ENCODE measurements around the gene CMTR2.
"Not testable (repeated sequence)": the region's sequence is repeated elsewhere in the genome, so short reads cannot be mapped to it uniquely, and the experiment has no call there.

CMTR2 gene, protein sequence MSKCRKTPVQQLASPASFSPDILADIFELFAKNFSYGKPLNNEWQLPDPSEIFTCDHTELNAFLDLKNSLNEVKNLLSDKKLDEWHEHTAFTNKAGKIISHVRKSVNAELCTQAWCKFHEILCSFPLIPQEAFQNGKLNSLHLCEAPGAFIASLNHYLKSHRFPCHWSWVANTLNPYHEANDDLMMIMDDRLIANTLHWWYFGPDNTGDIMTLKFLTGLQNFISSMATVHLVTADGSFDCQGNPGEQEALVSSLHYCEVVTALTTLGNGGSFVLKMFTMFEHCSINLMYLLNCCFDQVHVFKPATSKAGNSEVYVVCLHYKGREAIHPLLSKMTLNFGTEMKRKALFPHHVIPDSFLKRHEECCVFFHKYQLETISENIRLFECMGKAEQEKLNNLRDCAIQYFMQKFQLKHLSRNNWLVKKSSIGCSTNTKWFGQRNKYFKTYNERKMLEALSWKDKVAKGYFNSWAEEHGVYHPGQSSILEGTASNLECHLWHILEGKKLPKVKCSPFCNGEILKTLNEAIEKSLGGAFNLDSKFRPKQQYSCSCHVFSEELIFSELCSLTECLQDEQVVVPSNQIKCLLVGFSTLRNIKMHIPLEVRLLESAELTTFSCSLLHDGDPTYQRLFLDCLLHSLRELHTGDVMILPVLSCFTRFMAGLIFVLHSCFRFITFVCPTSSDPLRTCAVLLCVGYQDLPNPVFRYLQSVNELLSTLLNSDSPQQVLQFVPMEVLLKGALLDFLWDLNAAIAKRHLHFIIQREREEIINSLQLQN

DNA sequence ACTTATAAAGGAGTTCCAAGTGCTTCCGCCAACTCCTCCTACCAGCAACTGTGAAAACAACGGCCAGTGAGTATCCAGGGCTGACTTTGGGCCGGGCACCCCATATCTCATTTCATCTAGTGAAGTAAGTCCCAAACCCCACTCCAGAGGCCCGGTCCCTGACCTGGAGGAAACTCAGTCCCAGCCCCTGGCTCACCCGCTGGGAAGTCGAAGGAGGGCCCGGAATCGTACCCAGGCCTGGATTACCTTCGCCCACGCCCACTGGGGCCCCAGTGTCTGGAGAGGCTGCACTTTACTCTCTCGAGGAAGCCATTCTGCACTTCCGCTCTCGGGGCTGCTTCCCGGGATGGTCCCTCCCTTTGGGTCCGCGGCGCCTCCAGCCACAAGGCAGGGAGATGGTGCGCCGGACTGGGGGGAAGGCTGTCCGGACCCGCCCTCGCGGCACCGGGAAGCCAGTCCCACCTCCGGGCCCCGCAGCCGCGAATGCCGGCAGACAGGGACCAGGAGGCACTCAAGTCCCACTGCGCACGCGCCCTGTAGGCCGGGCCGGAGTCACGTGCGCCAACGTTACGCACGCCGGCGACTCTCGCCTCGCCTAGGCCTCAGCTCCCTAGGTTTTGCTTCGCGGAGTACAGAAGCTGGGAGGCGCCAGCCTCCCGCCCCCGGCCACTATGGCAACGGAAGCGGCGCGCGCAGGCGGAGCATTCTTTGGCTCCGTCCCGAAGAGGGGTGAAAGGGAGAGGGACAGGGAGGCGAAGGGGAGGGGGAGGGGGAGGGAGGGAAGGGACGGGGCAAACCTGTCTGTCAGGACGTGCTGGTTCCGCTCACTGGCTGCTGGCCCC, at the start of gene CMTR2:
Gene CMTR2 (minus strand): TSS at position 513 of the 842 bp plus-strand sequence. CDS start 3,482 bp downstream, outside the sequence.
- peak; percentile 92 for FAIRE-seq

DNA sequence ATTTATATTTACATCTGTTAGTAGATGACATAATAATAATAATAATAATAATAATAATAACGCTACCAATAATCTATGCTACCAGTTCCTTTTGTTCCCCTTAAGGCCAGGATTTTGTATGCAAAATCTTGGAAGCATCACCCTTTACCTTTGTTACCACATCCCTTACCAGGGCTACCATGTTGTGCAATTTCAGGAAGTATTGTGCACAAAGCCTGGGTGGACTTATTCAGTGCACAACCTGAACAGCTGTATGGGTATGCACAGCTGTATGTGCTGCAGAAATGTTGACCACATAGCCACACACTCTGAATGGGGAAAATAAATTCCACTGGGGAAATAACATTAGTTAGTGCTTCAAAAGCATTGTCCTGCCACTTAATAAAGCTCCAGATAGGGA, 49.4 kb upstream of the CMTR2 start:
- no peak for FAIRE-seq

DNA sequence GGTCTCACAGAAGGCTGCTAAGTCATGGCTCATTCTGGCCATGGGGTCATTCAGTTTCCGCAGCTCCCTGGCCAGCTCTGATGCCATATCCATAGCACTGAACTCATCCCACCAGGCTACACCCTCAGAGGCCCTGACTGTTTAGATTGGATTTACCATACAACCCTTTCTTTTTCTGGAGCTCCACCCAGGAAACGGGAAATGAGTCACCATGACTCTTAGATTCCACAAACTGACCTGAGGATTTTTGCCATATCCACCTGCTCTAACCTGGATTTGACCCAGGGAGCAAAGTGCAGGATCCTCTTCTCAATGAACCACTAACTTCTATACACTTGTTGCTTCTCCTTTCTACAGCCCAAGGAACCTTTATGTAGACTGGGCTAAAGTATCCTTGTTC, 49.0 kb upstream of the CMTR2 start:
- no peak for FAIRE-seq

DNA sequence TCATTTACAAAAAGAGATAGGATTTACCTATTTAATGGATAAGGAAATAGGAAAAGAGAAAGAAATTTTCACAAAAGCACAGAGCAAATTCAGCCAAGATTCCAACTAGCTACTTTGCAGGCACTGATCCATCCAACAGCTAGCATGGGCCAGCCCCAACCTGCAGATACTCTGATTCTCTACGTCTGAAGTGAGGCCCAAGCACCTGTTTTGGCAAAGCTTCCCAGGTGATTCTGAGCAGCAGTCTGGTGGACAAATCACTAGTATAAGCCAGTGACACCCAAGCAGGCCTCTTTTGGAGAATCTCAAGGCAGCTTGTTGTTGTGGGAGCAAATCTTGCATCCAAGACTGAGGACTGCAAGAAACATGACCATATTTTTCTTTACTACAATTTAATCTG, 48.4 kb upstream of the CMTR2 start:
- FAIRE-seq, result no peak

DNA sequence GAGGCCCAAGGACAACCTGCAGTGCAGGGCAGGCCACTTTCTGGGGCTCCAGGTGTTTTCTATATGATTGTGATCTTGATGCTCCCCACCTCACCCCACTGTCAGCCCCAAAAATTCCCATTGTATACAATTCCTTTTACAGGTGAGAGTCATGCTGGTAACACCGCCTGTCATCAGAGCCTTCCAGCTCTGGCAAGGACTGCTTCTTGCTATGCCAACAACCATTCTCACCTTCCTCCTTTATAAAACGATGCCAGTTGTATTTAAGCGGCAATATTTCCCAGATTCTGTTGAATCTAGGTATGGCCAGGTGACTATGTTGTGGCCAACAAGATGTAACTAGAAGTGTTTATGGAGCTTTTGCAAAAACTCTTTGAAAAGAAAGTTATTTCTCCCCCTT, 38.9 kb upstream of the CMTR2 start:
- FAIRE-seq, result no peak

DNA sequence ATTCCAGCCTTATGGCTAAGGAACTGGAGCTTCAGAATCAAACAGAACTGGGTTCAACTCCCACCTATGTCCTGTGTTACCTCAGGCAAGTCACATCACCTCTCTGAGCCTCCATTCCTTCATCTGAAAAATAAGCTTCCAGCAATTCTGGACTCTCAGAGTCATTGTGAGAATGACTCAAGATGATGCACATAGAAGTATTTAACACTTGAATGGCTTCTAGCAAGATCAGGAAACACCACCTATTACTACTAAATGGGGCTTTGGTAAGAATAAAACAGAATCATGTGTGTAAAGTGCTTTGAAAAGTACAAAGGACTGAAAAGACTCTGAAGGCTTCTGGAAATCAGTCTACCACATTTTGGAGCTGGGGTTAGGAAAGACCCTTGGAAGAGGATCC, 38.5 kb upstream of the CMTR2 start:
- FAIRE-seq, result no peak

DNA sequence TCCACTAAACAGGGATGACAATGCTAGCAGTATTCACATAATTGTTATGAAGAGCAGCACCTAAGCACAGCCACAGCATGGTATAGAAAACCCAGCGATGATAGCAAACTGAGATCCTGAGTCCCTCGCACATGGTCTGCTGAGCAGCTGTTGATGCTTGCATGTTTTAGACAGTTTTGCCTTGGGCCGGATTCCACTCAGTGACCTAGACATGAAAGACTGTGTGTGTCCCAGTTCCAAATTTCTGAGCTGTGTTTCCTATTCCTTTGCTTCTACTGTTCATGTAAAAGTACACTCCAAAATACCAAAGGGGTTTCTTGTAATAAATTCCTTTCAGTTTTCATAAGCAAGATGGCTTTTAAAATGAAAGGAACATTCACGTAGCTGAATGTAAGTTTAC, 30.8 kb upstream of the CMTR2 start:
- no peak for FAIRE-seq

DNA sequence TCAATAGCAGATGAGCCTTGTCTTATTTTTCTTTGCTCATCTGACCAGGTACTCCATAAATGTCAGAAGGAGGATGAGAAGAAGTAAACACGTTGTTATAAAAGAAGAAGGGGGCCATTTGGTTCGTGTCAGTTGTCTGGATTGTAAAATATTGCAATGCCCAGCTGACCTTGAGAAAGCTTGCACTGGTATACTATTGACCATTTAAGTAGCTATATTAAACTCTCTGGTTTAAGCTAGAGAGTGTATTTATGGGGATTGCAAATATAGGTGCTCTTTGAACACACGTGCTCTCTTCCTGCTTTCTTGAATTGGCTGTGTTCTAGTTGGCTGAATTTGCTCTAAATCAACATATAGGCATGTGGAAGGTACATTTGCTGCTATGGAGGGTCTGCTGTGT, 26.1 kb upstream of the CMTR2 start:
- FAIRE-seq, result no peak

DNA sequence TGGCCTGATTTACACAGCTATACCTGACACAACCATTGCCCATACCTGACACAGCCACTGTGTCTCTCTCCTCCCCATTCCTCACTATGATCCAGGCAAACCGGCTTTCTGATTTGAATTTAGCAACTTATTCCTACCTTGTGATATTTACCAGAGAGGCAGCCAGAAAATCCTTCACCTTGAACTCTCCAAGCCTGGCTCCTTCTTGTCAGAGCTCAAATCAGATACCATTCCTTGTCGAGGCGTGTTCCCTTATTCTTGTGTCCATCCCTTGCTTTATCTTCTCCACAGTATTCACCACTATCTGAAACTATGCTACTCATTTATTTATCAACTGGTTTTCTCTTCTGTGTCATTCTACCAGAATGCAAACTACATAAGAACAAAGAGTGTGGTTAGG, 24.4 kb upstream of the CMTR2 start:
- FAIRE-seq, result not testable (repeated sequence)

DNA sequence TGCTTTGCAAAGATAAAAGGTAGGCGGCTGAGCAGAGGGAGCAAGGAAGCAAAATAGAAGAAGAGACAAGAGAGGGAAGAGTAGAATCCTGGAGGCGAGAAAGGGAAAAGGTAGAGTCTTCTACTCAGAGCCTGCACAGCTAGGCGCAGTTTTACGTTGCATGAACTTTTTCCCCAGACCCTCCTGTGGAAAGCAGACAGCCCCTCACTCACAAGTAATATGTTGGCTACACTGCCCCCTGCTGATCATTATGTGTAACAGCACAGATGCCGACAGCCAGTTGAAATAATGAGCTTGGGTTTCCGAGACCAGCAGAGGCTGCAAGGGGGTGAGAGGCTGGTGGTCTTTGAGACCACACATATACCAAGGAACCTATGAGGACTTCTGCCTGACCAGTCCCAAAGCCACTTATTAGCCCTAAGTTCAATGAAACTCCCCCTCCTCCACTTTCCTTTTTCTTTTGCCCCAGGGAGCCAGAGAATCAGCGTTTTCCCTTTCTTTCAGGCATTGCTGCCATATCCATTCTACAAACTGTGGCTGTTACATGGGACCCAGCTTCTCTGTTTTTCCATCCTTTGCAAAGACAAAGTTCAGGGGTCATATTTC, 22.5 kb upstream of the CMTR2 start:
- FAIRE-seq, result no peak

DNA sequence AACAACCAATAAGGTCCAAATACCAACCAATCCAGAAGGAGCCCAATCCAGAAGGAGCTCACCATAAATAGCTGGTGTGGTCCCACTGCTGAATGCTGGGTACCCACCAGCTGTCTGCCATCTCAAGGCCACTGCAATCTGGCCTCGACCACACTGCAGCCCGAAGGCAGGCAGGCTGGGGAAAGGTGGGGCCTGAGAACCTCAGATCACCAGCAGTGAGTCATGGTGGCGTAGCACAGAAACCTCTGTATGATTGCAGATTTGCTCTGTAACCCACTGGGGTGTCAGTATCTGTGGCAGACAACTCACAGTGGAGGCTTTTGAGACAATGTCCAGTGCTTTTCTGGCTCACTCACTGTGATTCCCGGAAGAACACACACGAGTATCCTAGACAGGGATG, 14.7 kb upstream of the CMTR2 start:
- no peak for FAIRE-seq

DNA sequence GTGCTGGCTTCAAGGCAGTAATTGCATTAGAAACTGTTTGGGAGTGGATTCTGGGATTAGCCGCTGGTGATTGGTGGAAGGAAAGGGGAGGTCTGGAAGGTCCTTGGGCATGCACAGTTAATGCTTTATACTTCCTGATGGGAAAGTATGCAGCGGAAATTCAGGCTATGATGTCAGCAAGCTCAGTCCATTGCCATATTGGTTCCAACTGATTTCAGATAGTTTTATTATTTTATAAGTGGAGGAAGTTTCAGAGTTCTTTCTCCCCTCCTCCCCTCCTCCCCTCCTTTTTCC, 8.1 kb upstream of the CMTR2 start:
- no peak for FAIRE-seq

DNA sequence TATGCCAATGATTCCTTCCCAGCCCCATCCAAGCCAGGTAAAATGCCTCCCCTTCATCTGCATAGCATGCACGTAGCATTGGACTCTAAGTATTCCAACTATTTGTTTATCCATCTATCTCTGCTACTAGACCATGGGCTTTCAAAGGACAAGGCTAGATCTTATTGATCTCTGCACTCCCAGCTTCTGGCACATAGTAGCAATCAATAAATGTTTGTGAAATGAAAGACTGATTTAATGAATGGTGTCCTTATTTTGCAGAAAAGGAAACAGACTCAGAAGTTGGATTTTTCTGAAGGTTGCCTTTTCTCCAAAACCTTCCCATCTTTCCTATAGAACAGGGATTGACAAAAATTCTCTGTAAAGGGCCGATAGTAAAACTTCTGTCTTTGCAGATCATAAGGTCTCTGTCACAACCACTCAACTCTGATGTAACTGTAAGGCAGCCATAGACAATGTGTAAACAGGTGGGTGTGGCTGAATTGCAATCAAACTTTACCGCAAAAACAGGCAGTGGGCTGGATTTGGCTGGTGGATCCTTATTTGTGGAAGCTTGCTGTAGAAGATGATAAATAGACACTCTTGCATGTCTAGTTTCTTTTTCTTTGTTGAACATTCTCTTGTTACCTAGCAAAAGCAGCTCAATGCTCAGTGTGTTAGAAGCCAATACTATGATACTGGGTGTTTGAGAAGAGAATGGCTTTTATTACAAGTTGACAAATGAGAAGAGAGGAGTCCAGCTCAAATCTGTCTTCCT, 7.6 kb upstream of the CMTR2 start:
- no peak for FAIRE-seq

DNA sequence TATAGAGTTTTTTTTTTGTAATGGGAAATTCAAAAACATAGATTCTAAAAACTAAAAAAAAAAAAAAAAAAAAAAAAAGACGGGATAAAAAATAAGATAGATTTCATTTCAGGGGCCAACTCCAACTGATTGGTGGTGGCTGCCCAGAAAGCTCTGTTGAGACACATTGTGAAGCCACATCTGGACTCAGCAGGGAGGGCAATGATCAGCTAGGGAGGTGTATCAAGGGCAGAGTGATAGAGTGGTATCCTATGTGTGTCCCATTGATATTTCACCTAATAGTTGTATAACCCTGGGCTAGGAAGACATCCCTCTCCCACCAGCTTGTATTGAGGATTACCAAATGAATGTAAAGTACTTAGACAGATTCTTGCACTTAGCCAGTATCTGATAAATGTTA, 6.7 kb upstream of the CMTR2 start:
- no peak for FAIRE-seq

DNA sequence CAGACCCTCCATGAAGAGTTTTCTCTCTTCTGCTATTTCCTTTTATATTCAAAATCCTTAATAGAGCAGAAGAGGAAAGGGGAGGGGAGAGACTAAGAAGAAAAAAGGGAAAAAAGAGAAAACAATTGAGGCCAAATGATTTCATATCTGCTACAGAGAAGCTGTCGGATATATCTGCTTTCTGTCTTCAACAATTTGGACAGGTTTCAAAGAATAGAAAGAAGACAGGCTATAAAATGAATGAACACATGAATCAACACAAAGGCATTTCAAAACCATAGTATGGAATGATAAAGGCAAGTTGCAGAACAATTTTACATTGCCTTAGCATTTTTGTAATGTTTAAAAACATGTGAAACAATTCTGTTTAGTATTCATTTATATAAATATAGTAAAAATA, 4.7 kb upstream of the CMTR2 start:
- no peak for FAIRE-seq

DNA sequence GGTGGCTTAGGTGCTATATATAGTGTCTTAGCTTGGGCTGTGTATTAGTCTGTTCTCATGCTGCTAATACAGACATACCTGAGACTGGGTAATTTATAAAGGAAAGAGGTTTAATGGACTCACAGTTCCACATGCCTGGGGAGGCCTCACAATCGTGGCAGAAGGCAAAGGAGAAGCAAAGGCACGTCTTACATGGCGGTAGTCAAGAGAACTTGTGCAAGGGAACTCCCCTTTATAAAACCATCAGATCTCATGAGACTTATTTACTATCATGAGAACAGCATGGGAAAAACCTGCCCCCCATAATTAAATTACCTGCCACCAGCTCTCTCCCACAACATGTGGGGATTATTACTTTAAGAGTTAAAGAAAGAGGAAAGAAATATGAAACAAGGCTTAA, 2.9 kb upstream of the CMTR2 start:
- not testable (repeated sequence) for FAIRE-seq

DNA sequence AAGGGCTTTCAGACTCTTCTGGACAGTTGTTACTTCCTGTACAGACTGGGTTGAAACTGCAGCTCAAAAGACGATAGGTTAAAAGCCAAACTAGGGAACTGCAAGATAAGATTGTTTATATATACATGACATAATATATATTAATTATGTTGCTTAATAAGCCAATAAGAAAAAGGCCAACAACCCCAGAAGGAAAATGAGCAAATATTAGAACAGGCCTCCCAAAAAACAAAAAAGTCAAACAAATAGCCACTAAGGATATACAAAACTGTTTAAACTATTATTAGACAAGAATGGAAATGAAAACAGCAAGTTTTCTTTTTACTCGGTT, 495 bp upstream of the CMTR2 start:
- FAIRE-seq, result no peak

DNA sequence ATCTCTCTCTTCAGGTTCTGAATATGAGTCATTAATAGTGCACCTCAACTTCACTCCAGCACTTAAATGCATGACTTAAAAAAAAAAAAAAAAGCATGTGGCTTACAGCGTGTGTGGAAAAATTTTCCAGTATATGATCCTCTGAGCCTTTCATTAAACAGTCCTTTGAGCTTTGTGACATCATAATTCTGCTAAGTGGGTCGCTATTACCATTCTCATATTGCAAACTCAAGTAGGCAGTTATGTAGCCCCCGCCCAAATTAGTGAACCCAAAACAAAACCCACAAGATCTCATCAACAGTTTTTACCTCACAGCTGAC, 672 bp downstream of the CMTR2 start:
- FAIRE-seq, result no peak

DNA sequence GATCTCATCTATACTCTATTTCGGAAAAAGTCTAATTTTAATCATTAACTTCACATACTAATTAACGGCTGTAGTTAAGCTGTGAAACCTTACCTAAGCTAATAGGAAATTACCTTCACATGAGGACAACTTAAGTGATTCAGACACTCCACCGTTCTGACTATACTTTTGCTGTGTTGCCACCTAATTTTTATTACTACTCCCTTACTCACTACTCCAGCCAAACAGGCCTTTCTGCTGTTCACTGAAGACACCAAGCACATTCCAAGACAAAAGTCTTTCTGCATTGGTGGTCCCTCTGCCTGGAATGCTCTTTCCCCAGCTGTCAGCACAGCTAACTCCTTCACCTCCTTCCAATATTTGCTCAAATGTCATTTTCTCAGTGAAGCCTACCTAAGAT, 1.3 kb downstream of the CMTR2 start:
- FAIRE-seq, result no peak

DNA sequence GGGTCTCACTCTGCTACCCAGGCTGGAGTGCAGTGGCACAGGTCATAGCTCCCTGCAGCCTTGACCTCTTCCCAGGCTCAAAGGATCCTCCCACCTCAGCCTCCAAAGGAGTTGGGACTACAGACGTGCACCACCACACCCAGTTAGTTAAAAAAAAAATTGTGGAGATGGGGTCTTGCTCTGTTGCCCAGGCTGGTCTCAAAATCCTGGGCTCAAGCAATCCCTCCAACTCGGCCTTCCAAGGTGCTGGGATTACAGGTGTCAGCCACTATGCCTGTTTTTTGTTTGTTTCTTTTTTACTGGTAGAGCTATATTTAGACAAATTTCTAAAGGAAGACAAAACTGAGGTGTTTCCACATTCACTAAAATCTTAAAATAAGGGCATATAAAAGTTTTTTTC, 1.7 kb downstream of the CMTR2 start:
- no peak for FAIRE-seq

DNA sequence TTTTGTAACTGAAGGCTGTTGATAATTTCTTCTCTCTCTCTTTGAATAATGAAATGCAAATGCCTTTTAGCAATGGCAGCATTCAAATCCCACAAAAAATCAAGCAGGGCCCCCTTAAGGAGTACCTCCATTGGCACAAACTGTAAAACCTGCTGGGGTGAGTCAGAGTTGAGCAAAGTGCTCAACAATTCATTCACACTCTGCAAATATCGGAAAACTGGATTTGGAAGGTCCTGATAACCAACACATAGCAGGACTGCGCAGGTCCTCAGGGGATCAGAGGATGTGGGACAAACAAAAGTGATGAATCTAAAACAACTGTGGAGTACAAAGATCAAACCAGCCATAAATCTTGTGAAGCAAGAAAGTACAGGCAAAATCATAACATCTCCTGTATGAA, 5.6 kb downstream of the CMTR2 start:
- FAIRE-seq, result no peak

DNA sequence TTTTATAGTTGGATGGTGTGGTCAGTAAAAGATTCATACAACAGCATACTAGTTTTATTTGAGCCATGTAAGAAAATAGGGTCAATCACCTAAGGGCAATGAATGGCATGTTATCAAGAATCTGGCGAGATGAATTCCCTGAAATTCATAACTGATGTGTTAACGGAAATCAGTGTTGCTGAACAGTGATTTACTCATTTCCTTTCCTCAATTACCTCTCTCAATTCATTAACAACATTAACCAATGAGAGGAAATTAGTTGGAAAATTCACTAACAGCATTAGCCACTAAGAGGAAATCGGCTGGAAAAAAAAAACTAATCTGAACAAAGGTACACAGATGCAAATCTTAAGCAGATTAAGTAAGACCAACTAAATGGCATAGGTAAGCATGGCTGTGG, 6.3 kb downstream of the CMTR2 start:
- no peak for FAIRE-seq
